H9 (cell line): ENCODE results near the gene MMRN1. TPM values are rescaled to one million over a fixed set of nuclear protein-coding genes. Genes with fewer than 3 reads are reported as not detected.
"Not testable (repeated sequence)": the region's sequence is repeated elsewhere in the genome, so short reads cannot be mapped to it uniquely, and the experiment has no call there.

Experiments used
- DNase-seq: peaks from one replicate; pipeline ENCODE4 v3.0.0-alpha.2; 2017
- H2AFZ ChIP-seq: one replicate; pipeline ENCODE4 v1.6.1; 2013; ENCODE audit warnings: mild to moderate bottlenecking, low read length, control low read depth, moderate library complexity
- H2AK5ac ChIP-seq: 2 replicates; pipeline ENCODE4 v1.6.1; 2013; ENCODE audit warnings: low read length, control low read depth, mixed read lengths; ENCODE audit not compliant: insufficient read length
- H2BK120ac ChIP-seq: one replicate; pipeline ENCODE4 v1.6.1; 2013; ENCODE audit warnings: low read depth, mild to moderate bottlenecking, low read length, control low read depth, inconsistent platforms; ENCODE audit not compliant: poor library complexity, severe bottlenecking
- H2BK12ac ChIP-seq: 2 replicates; pipeline ENCODE4 v1.6.1; 2013; ENCODE audit warnings: low read length, control low read depth, mixed read lengths, low read depth; ENCODE audit not compliant: insufficient read length
- H2BK15ac ChIP-seq: 2 replicates; pipeline ENCODE4 v1.6.1; 2013; ENCODE audit warnings: low read depth, low read length, control low read depth
- H2BK20ac ChIP-seq: one replicate; pipeline ENCODE4 v1.6.1; 2013; ENCODE audit warnings: low read depth, mild to moderate bottlenecking, low read length, control low read depth, inconsistent platforms; ENCODE audit not compliant: poor library complexity, severe bottlenecking
- H2BK5ac ChIP-seq: 2 replicates; pipeline ENCODE4 v1.6.1; 2013; ENCODE audit warnings: low read length, control low read depth, mixed read lengths; ENCODE audit not compliant: insufficient read length
- H3K14ac ChIP-seq: 2 replicates; pipeline ENCODE4 v1.6.1; 2013; ENCODE audit warnings: low read length, control low read depth; ENCODE audit not compliant: insufficient read depth
- H3K18ac ChIP-seq: 2 replicates; pipeline ENCODE4 v1.6.1; 2013; ENCODE audit warnings: low read depth, mild to moderate bottlenecking, mixed read lengths, low read length, control low read depth; ENCODE audit not compliant: insufficient read length
- H3K23ac ChIP-seq: 2 replicates; pipeline ENCODE4 v1.6.1; 2013; ENCODE audit warnings: low read length, control low read depth, mixed read lengths, low read depth; ENCODE audit not compliant: insufficient read length
- H3K23me2 ChIP-seq: 2 replicates; pipeline ENCODE4 v1.6.1; 2013; ENCODE audit warnings: low read depth, mild to moderate bottlenecking, mixed read lengths, low read length, control low read depth; ENCODE audit not compliant: insufficient read length, poor library complexity, severe bottlenecking
- H3K27ac ChIP-seq: 2 replicates; pipeline ENCODE4 v1.5.1; 2013; ENCODE audit warnings: low read length, control low read depth, mixed read lengths, low read depth; ENCODE audit not compliant: insufficient read length
- H3K27me3 ChIP-seq: 2 replicates; pipeline ENCODE4 v1.6.1; 2013; ENCODE audit warnings: low read length, control low read depth, inconsistent platforms; ENCODE audit not compliant: insufficient read depth
- H3K4ac ChIP-seq: 2 replicates; pipeline ENCODE4 v1.6.1; 2013; ENCODE audit warnings: low read depth, mild to moderate bottlenecking, control low read depth, inconsistent platforms, low read length, moderate library complexity
- H3K4me1 ChIP-seq: 2 replicates; pipeline ENCODE4 v1.6.1; 2013; ENCODE audit warnings: low read length, control low read depth, inconsistent platforms; ENCODE audit not compliant: insufficient read depth
- H3K4me2 ChIP-seq: 2 replicates; pipeline ENCODE4 v1.6.1; 2013; ENCODE audit warnings: low read length, control low read depth, mixed read lengths; ENCODE audit not compliant: insufficient read length, insufficient read depth
- H3K56ac ChIP-seq: 2 replicates; pipeline ENCODE4 v1.6.1; 2013; ENCODE audit warnings: low read depth, mild to moderate bottlenecking, mixed read lengths, low read length, control low read depth; ENCODE audit not compliant: insufficient read length
- H3K79me1 ChIP-seq: 2 replicates; pipeline ENCODE4 v1.6.1; 2013; ENCODE audit warnings: low read depth, mild to moderate bottlenecking, moderate library complexity, low read length, control low read depth, inconsistent platforms; ENCODE audit not compliant: insufficient read depth, poor library complexity, severe bottlenecking
- H3K79me2 ChIP-seq: 2 replicates; pipeline ENCODE4 v1.6.1; 2013; ENCODE audit warnings: low read length, control low read depth, inconsistent platforms; ENCODE audit not compliant: insufficient read depth
- H3K9ac ChIP-seq: 2 replicates; pipeline ENCODE4 v1.6.1; 2013; ENCODE audit warnings: low read length, control low read depth, mixed read lengths; ENCODE audit not compliant: insufficient read length; ENCODE audit errors: extremely low read depth
- H3K9me3 ChIP-seq: one replicate; pipeline ENCODE4 v1.6.1; 2013; ENCODE audit warnings: low read depth, low read length, inconsistent platforms; ENCODE audit not compliant: control insufficient read depth
- H3T11ph ChIP-seq: one replicate; pipeline ENCODE4 v1.6.1; 2013; ENCODE audit warnings: mild to moderate bottlenecking, low read length, control low read depth, inconsistent platforms
- H4K20me1 ChIP-seq: one replicate; pipeline ENCODE4 v1.6.1; 2013; ENCODE audit not compliant: control insufficient read depth, insufficient read length, insufficient read depth
- H4K5ac ChIP-seq: 2 replicates; pipeline ENCODE4 v1.6.1; 2013; ENCODE audit warnings: low read depth, mild to moderate bottlenecking, mixed read lengths, low read length, control low read depth; ENCODE audit not compliant: insufficient read length
- H4K8ac ChIP-seq: replicated peaks from 2 replicates; pipeline ENCODE4 v1.6.1; 2013; ENCODE audit warnings: low read length, control low read depth, mixed read lengths, low read depth; ENCODE audit not compliant: insufficient read length
- H4K91ac ChIP-seq: 2 replicates; pipeline ENCODE4 v1.6.1; 2013; ENCODE audit warnings: low read depth, mild to moderate bottlenecking, moderate library complexity, mixed read lengths, low read length, control low read depth; ENCODE audit not compliant: insufficient read length
- H3K27ac Mint-ChIP-seq, 3 experiments: 2 replicates in 2 of 3; 3 replicates in 1 of 3; pipeline ENCODE4 v1.8.0; 2020 to 2021; ENCODE audit warnings: mixed read lengths in 3 of 3, mild to moderate bottlenecking in 1 of 3, moderate library complexity in 1 of 3
- H3K27me3 Mint-ChIP-seq: 2 replicates; pipeline ENCODE4 v1.8.0; 2021; ENCODE audit warnings: low read depth, mild to moderate bottlenecking, moderate library complexity, mixed read lengths
- H3K36me3 Mint-ChIP-seq, 3 experiments: 2 replicates in 2 of 3; 3 replicates in 1 of 3; pipeline ENCODE4 v1.8.0; 2020 to 2021; ENCODE audit warnings: low read depth in 3 of 3, mixed read lengths in 3 of 3; ENCODE audit not compliant: insufficient read depth in 1 of 3
- H3K4me1 Mint-ChIP-seq, 2 experiments: 2 replicates each; pipeline ENCODE4 v1.8.0; 2020; ENCODE audit warnings: mixed read lengths in 2 of 2
- H3K4me3 Mint-ChIP-seq, 2 experiments: 2 replicates in 1 of 2; 3 replicates in 1 of 2; pipeline ENCODE4 v1.8.0; 2020 to 2021; ENCODE audit warnings: mild to moderate bottlenecking in 2 of 2, mixed read lengths in 2 of 2, moderate library complexity in 1 of 2
- H3K9me3 Mint-ChIP-seq, 2 experiments: 2 replicates in 1 of 2; 3 replicates in 1 of 2; pipeline ENCODE4 v1.8.0; 2020; ENCODE audit warnings: mild to moderate bottlenecking in 2 of 2, mixed read lengths in 2 of 2, moderate library complexity in 1 of 2
- WGBS: extraction: QIAGEN DNeasy Blood & Tissue Kit; methylation state at CpG from one replicate; pipeline ENCODE4 v1.1.7; 2013; ENCODE audit warnings: missing lambda C conversion rate, low lambda C conversion rate, mixed read lengths; ENCODE audit not compliant: insufficient read length; ENCODE audit errors: extremely low coverage; 5-methylcytosine and 5-hydroxymethylcytosine counted together
- total RNA-seq: library from RNA; stranded (reverse); gene quantifications from 2 replicates; pipeline ENCODE4 v1.2.1, GENCODE V29; 2021
- TF ChIP-seq, protein P1 (sequence below): fragments of 200-600 bp; sonication (generic); conservative IDR thresholded peaks from 3 replicates; pipeline ENCODE4 v1.8.0; 2021; ENCODE audit warnings: antibody characterized with exemption, mild to moderate bottlenecking

MMRN1 gene
- total RNA-seq, 1 experiment from 2014 or later: not detected

DNA sequence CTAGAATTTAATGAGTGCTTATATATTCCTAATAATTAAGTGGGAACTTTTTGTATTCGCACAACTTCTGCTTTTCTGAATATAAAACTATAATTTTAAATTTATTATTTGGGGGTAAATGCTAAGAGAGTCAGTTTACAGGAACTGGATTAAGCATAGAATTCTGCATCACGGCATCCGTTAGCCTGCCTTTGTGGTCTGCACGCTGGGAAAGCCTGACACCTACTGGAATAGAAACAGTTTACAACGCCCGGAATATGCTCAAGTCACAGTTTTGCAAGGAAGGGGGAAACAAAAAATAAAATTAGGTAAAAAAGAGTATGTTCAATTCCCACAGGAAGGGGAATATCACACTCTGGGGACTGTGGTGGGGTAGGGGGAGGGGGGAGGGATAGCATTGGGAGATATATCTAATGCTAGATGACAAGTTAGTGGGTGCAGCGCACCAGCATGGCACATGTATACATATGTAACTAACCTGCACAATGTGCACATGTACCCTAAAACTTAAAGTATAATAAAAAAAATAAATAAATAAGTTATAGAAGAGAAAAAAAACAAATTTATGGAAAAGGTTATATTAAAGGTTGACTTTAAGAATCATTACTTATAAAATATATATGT lies 7.3 kb downstream of the MMRN1 start:
- not testable (repeated sequence) for H3K4me3 Mint-ChIP-seq, H3T11ph ChIP-seq, H4K8ac ChIP-seq, H2BK5ac ChIP-seq, H3K27me3 ChIP-seq, H4K20me1 ChIP-seq, H3K79me1 ChIP-seq, H3K14ac ChIP-seq, H3K4ac ChIP-seq, H2BK15ac ChIP-seq, H3K9me3 Mint-ChIP-seq, H2AK5ac ChIP-seq, H2BK12ac ChIP-seq, H3K27me3 Mint-ChIP-seq, H3K9ac ChIP-seq, H3K23me2 ChIP-seq, H3K36me3 Mint-ChIP-seq, H3K27ac Mint-ChIP-seq, H3K4me1 ChIP-seq, H2BK120ac ChIP-seq, H4K91ac ChIP-seq, H3K4me2 ChIP-seq, H3K56ac ChIP-seq, H3K4me1 Mint-ChIP-seq, H3K18ac ChIP-seq, H3K23ac ChIP-seq, H3K9me3 ChIP-seq, H3K27ac ChIP-seq, H4K5ac ChIP-seq, H3K79me2 ChIP-seq, H2BK20ac ChIP-seq, H2AFZ ChIP-seq
- TF ChIP-seq, protein P1, sequence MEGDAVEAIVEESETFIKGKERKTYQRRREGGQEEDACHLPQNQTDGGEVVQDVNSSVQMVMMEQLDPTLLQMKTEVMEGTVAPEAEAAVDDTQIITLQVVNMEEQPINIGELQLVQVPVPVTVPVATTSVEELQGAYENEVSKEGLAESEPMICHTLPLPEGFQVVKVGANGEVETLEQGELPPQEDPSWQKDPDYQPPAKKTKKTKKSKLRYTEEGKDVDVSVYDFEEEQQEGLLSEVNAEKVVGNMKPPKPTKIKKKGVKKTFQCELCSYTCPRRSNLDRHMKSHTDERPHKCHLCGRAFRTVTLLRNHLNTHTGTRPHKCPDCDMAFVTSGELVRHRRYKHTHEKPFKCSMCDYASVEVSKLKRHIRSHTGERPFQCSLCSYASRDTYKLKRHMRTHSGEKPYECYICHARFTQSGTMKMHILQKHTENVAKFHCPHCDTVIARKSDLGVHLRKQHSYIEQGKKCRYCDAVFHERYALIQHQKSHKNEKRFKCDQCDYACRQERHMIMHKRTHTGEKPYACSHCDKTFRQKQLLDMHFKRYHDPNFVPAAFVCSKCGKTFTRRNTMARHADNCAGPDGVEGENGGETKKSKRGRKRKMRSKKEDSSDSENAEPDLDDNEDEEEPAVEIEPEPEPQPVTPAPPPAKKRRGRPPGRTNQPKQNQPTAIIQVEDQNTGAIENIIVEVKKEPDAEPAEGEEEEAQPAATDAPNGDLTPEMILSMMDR: peak; percentile 80
- peak; percentile 39 for DNase-seq
- WGBS: no CpG with 5 or more reads among the region's 7 CpGs
